Stimulated activated naive CD4-positive, alpha-beta T cell treated with Interleukin-2 at 50 U/mL for 16 hours (primary cell): ENCODE data around the gene PRKCI.
"Not testable (repeated sequence)": the region's sequence is repeated elsewhere in the genome, so short reads cannot be mapped to it uniquely, and the experiment has no call there.

Experiments used
- DNase-seq: peaks from one replicate; lab custom pipeline; 2025; lab: John Stamatoyannopoulos, UW

PRKCI gene

DNA sequence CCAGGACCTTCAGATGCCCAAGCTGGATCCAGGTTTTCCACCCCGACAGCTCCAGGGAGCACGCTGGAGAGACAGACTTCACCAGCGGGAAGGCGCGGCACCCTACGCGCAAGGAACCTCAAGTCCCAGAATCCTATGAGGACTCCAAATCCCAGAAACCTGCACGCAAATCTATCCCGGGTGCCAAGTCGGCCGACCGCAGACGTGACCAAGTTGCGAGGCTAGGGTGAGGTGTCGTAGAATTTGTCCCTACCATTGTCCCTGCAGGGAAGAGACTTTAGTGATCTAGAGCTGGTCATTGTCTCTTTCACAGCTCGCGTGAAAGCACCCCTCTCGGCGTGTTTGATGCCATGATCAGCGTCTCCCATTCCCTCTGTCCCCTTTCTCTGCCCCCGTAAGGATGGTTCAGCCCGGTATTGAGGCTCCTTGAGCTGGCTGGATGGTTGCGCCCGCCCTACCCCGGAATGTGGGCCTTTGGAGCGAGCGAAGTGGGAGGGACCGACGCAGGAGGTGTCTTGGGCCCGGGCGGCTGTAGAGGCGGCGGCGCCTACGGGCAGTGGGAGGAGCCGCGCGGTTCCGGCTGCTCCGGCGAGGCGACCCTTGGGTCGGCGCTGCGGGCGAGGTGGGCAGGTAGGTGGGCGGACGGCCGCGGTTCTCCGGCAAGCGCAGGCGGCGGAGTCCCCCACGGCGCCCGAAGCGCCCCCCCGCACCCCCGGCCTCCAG lies at the start of gene PRKCI:
Gene PRKCI (plus strand): TSS at position 501 of the 723 bp plus-strand sequence. CDS start 246 bp downstream, outside the sequence.
- peak; percentile 88 for DNase-seq

DNA sequence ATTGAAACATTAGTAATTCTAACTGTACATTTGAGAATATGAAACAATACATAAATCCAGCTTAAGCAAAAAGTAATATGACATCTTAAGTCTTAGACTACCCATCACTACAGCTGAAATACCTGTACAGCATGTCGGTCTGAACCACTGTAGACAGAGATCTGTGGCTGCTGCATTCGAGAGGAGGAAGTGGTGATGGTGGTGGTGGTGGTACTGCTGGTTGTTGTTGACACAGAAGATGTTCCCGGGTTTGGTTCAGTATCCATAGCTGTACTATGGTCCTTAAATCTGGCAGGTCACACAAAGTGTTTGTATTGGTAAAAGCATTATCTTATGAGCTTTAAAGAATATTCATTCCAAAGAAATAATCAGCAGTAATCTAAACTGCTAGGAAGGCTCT lies 43.6 kb upstream of the PRKCI start:
- peak; percentile 33 for DNase-seq

GRCh38 chr3:170179432-170179831 lies 42.8 kb upstream of the PRKCI start:
- no peak for DNase-seq

GRCh38 chr3:170180079-170180907 lies 41.9 kb upstream of the PRKCI start:
- DNase-seq = no peak

DNA sequence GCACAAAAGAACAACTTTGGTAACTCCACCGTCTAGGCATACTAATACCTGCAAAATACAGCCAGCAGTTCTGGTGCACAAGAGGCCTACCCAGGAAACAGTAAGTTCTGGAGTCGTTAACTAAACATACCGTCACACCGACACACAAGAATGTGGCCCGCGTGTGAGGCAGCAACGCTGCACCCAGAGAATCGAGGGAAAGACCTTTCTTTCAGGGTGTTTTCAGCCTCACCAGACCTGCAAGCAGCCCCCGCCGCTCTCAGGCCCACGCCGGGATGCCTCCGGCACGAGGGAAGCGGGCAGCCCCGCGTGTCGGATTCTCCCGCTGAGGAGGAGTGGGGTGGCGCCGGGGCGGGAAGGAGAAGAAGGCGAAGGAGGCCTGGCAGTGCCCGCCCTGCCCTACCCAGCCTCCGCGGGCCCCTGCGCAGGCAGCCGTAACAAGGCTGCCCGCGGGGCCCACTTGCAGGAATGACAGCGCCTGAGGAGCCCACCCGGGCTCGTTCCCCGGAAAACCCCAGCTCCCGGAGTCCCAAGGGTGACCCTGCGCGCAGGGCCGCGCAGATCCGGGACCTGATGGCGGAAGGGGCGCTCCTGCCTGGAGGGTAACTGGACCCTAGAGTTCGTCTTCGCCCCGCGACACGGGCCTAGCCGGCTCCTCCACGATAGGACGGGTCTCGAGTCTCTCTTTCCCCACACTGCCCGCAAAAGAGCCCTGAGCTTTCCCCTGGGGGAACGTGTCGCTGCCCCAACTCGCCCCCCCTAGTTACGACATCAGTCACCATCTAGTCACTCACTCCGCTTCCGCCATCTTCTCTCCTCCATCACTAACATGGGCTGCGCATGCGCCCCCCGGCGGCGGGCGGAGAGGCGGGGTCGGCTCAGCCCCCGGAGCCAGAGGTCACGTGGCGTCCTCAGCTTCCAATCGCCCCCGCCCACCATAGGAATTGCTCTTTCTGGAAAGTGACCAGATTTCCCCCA lies 41.0 kb upstream of the PRKCI start, which contains the start of gene PHC3:
Gene PHC3 (minus strand): TSS at position 826 of the 978 bp plus-strand sequence. CDS start 18 bp downstream, at position 808.
- peak; percentile 89 for DNase-seq

DNA sequence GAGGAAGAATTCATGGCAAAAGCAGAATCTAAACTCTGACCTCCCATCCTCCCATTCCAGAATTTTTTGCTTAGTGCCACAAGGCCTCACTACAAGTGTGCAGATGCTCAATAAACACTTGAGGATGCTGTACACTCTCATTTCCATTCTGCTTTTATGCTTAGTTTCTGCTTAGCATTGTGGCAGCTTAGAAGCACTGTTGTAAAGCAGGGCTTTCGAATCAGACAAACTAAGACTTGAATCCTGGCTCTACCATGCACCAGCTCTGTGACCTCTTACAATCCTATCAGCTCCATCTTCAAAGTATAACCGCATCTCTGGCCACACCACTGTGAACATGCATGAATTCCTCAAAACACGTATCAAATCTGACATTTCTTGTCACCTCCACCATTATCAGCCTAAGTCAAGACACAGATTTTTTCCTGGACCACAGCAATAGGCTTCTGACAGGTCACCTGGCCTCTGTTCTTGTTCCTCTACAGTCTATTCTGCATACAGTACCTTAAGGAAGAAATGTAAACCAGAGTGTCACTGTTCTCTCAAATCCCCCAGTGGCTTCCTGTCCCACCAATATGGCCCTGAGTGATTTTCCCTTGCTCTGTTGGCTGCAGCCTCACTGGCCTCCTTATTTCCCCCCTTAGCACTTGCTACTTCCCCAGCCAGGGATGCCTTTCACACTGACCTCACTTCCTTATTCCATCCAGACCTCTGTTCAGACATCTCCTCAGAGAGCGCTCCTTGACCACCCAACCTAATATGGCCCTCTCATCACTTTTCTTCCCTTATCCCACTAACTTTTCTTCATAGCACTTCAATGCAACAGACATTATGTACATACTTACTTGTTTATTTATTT lies 32.6 kb upstream of the PRKCI start:
- DNase-seq = no peak

GRCh38 chr3:170195759-170196158 lies 26.5 kb upstream of the PRKCI start:
- not testable (repeated sequence) for DNase-seq

DNA sequence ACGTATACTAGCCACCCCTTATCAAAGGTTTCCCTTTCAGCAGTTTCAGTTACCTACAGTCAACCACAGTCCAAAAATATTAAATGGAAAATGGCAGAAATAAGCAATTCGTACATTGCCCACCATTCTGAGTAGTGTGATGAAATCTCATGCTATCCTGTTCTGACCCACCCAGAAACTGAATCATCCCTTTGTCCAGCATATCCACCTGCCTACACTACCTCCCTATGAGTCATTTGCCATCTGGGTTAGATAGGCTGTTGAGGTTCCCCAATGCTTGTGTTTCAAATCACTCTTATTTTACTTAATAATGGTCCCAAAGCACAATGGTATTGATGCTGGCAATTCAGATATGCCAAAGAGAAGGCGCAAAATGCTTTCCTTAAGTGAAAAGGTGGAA lies 25.4 kb upstream of the PRKCI start:
- DNase-seq = no peak

GRCh38 chr3:170200987-170201386 lies 21.2 kb upstream of the PRKCI start:
- no peak for DNase-seq

GRCh38 chr3:170201527-170201926 lies 20.7 kb upstream of the PRKCI start:
- DNase-seq = no peak

- no peak for DNase-seq
These were observed 18.8 kb upstream of the PRKCI start for GRCh38 chr3:170203457-170203856.

- DNase-seq = no peak
These were observed 18.2 kb upstream of the PRKCI start for GRCh38 chr3:170204023-170204472.

DNA sequence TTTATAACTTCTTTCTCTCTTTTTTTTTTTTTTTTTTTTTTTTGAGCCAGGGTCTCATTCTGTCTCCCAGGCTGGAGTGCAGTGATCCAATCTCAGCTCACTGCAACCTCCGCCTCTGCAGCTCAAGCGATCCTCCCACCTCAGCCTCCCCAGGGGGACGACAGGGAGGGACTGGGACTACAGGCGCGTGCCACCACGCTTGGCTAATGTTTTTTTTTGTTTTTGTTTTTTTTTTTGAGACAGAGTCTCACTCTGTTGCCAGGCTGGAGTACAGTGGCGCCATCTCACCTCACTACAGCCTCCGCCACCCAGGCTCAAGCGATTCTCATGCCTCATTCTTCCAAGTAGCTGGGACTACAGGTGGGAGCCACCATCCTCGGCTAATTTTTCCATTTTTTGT lies 17.7 kb upstream of the PRKCI start:
- no peak for DNase-seq

DNA sequence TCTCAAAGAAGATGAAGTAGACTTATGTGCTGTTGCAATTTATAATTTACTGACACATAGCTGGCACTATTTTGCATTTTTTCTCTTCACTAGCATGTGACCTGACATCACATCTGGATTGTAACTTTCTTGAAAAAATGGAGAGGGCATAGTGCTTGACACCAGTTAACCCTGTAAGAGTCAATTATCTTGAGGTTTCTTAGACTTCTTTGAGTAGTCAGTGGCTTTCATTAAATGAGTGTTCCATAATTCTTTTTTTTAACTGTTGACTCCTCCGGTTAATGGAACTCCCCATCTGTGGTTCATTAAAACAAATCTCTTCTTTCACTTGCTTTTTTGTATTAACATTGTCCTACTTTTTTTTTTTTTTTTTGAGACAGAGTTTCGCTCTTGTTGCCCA lies 16.9 kb upstream of the PRKCI start:
- no peak for DNase-seq

GRCh38 chr3:170206164-170206762 lies 16.0 kb upstream of the PRKCI start:
- DNase-seq = not testable (repeated sequence)

DNA sequence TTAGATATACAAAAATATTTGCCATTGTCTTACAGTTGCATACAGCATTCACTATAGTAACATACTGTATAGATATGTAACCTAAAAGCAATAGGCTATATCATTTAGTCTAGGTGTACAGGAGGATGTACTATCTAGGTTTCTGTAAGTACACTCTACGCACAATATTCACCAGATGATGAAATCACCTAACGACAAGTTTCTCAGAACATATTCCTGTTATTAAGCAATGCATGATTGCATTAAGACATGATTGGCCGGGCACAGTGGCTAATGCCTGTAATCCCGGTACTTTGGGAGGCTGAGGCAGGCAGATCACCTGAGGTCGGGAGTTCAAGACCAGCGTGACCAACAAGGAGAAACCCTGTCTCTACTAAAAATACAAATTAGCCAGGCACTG lies 14.5 kb upstream of the PRKCI start:
- no peak for DNase-seq

- no peak for DNase-seq
These were observed 10.6 kb upstream of the PRKCI start for GRCh38 chr3:170211668-170212067.

DNA sequence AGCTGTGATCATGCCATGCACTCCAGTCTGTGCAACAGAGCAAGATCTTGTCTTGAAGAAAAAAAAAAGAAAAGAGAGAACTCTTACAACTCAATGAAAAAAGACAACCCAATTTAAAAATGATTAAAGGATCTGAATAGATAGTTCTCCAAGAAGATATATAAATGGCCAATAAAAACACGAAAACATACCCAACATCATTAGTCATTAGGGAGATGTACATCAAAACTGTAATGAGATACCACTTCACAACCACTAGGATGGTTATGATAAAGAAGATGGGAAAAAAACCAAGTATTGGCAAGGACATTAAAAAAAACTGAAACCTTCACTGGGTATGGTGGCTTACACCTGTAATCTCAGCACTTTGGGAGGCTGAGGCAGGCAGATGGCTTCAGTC lies 2.4 kb upstream of the PRKCI start:
- DNase-seq = no peak

- no peak for DNase-seq
These were observed 1.4 kb upstream of the PRKCI start for GRCh38 chr3:170220871-170221270.
